ENCODE data around the gene DYRK1A. TPM values are rescaled to one million over a fixed set of nuclear protein-coding genes. Genes with fewer than 3 reads are reported as not detected.
A peak's percentile ranks its signal among the peaks of the same experiment; 100 is the strongest.

Gene DYRK1A
- total RNA-seq, 1 experiment from 2014 or later, result 79.8 TPM

DNA sequence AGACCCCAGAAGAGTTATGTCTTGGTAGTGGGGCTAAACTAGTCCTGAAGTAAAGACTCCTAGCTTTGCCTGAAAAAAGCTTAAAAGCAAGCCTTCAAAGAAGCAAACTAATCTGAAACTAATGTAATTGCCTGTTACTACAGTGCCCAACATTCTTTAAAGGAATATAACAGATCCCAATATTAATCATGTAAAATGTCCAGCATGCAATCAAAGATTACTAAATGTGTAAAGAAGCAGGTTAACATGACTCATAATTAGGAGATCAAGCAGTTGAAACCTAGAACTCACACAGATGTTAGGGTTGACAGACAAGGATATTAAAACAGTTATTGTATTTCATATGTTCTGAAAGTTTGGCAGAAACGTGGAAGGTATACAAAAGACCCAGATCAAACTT, 17.8 kb downstream of the DYRK1A start:
- DNase-seq (ENCODE audit: low read depth), result no peak

DNA sequence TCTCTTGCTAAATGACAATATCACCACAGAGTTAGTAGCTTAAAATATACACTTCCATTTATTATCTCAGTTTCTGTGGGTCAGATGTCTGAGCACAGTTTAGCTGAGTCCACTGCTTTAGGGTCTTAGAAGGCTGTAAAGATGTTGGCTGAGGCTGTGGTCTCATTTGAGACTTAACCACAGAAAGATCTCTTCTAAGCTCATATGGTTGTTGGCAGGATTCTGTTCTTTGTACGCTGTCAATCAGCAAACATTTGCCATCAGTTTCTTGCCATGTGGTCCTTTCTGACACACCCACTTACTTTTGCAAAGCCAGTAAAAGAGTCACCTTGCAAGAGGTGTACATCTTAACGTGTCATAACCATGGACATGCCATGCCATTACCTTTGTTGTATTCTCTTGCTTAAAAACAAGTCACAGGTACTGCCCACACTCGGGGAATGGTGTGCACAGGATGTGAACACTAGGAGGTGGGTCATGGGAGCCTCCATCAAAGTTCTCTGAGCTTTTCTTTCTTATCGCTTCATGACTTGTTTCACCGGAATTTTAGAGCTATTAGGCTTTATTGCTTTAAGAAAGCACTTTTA, 18.7 kb downstream of the DYRK1A start:
- DNase-seq (ENCODE audit: low read depth), result no peak

DNA sequence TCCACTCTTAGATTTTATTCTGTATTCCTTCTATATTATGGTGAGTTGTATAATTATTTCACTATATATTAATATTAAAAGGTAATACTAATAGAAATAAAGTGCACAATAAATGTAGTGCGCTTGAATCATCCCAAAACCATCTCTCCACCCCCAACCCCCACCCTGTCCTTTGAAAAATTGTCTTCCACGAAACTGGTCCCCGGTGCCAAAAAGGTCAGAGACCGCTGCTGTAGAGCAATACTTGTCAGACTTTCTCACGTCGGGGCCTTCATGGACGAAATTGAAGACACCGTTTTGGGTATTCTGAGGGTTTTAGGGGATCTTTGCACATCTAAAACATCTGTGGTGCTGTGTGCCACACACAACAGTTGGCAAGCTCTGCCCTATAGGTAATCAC, 19.6 kb downstream of the DYRK1A start:
- no peak for DNase-seq (ENCODE audit: low read depth)

- no peak for DNase-seq (ENCODE audit: low read depth)
These were observed 22.9 kb downstream of the DYRK1A start for GRCh38 chr21:37389456-37389855.

DNA sequence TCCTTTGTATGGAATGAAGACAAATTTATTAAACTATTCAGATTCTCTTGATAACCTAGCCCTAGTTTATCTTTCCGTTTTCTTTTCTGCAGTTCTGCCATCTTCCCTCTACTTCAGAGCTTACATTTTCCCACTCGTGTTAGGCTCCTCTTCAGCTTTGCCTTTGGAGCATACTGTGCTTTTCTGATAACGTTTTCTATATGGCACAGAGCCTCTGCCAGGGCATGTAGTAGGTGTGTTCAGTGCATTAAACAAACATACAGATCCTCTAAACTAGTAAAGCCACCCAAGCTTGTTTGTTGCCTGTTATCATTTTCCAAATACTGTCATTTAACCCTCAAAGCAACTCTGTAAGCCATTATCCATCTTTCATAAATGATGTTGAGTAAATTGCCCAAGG, 25.1 kb downstream of the DYRK1A start:
- DNase-seq (ENCODE audit: low read depth), result no peak

GRCh38 chr21:37392441-37392840, 25.9 kb downstream of the DYRK1A start:
- no peak for DNase-seq (ENCODE audit: low read depth)

DNA sequence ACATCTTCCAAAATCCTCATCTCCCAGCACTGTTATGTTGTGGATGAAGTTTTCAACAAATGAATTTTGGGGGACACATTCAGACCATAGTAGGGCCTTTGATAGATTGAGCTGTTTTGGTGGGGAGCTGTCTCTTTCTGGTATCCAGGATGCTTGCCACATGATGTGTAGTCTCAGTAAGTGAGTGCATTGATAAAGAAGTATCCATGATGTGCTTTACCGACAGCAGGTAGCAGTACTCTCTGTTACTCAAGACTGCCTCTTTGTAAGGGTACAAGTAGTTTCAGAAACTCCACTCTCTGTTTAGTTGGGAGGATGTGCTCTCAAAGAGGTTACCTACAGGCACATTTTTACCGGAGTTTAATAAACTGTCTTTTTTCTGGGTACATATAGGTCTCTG, 26.5 kb downstream of the DYRK1A start:
- DNase-seq (ENCODE audit: low read depth), result no peak

- no peak for DNase-seq (ENCODE audit: low read depth)
These were observed 27.2 kb downstream of the DYRK1A start for GRCh38 chr21:37393786-37394185.

- DNase-seq (ENCODE audit: low read depth), result no peak
These were observed 29.4 kb downstream of the DYRK1A start for GRCh38 chr21:37395961-37396360.

- DNase-seq (ENCODE audit: low read depth), result no peak
These were observed 30.3 kb downstream of the DYRK1A start for GRCh38 chr21:37396855-37397254.

GRCh38 chr21:37398697-37399096, 32.1 kb downstream of the DYRK1A start:
- DNase-seq (ENCODE audit: low read depth), result no peak

- no peak for DNase-seq (ENCODE audit: low read depth)
These were observed 35.8 kb downstream of the DYRK1A start for GRCh38 chr21:37402251-37402867.

- DNase-seq (ENCODE audit: low read depth), result no peak
These were observed 39.1 kb downstream of the DYRK1A start for GRCh38 chr21:37405629-37406028.

- DNase-seq (ENCODE audit: low read depth), result peak; percentile 33
These were observed 41.3 kb downstream of the DYRK1A start for GRCh38 chr21:37407719-37408420.

GRCh38 chr21:37408464-37409193, 42.1 kb downstream of the DYRK1A start:
- DNase-seq (ENCODE audit: low read depth), result no peak

- no peak for DNase-seq (ENCODE audit: low read depth)
These were observed 44.1 kb downstream of the DYRK1A start for GRCh38 chr21:37410639-37411038.

- DNase-seq (ENCODE audit: low read depth), result no peak
These were observed 46.2 kb downstream of the DYRK1A start for GRCh38 chr21:37412603-37413360.

DNA sequence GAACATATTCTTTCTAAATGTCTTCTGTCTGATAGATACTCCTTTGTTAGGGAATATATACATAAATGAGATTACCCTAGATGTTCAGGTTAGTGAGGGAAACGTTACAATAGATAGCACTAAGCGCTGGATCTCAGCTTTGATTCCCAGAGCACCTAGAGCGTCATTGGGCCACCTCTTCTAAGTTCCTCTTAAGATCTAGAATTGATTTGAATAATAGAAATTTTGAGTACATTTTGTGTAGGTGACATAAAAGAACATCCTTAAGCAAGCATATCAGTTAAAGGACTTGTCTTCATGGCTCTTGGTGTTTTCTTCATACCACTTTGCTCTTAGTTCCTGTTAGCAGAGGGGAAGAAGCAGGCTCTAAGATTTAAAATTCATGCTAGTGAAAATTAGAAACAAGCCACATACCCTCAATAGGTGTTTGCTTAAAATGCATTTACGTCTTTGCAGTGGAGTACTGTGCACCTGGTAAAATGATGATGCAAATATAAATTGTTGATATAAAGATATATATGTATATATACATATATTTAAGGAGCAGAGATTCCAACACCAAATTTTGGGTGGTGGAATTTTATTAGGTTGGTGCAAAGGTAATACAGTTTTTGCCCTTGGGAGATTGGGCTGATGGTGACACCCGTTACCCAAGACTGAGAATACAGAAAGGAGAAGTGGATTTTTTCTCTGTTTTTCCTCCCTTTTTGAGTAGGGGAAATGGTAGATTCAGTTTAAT, 47.1 kb downstream of the DYRK1A start:
- DNase-seq (ENCODE audit: low read depth), result no peak

DNA sequence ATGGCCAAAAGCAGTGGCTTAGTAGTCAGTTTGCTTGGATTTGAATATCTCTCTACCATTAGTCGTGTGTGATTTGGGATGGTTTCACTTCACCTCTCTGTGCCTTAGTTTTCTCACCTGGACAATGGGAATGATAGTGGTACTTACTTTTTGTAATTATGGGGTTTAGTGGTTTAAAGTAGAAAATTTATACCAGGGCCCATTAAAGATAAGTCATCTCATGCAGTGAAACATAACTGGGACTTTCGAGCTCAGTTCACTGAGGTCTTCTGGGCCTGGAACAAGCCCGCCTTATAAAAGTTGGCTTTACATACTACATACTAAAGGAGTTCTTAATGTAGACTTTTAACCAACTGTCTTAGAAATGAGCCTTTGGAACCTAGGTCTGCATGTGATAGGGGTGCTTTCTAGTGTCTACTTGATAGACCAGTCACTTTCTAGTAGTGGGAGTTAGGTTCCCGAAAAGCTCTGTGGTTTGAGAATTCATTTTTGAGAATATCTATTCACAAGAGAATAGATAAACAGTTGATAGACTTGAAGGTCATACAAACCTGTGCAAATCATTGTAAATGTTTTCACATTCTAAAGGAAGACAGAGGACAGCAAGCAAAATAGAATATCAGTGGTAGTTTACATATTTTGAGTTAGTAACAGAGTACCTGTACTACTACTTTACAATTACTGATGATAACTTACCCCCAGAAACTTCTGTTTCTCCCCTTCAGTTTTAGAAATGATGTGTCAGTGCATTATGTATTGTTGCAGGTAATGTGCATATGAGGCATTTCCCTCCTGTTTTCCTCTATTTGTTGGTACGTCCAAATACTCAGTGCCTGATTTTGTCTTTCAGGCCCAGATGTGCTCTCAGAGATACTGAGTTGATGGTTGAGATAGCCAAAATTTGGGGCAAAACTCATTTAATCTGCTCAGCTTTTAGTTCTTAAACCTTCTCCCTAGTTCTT, 48.0 kb downstream of the DYRK1A start:
- DNase-seq (ENCODE audit: low read depth), result no peak

GRCh38 chr21:37415939-37416338, 49.4 kb downstream of the DYRK1A start:
- no peak for DNase-seq (ENCODE audit: low read depth)
